ENCODE data around the gene PSMG1. TPM values are rescaled to one million over a fixed set of nuclear protein-coding genes. Genes with fewer than 3 reads are reported as not detected.
"Not testable (repeated sequence)": the region's sequence is repeated elsewhere in the genome, so short reads cannot be mapped to it uniquely, and the experiment has no call there.

PSMG1 gene
- total RNA-seq, 1 donor from 2014 or later, result 25.4 TPM

DNA sequence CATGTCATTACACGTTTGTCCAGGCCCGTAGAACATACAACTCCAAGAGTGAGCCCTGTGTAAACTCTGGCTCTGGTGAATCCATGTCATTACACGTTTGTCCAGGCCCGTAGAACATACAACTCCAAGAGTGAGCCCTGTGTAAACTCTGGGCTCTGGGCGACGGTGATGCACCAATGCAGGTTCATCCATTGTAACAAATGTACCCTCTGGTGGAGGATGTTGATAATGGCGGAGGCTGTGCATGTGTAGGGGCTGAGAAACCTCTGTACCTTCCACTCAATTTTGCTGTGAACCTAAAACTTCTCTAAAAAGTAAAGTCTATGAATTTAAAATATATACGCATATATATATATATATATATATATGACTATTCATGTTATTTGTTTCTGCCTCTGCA lies 47.1 kb downstream of the PSMG1 start:
- H3K27ac ChIP-seq; H3K27me3 ChIP-seq; H3K36me3 ChIP-seq; H3K4me3 ChIP-seq; H3K9me3 ChIP-seq; DNase-seq (ENCODE audit: low spot score in 2 of 2); H3K4me1 ChIP-seq: not testable (repeated sequence)
- TF ChIP-seq, protein P1, sequence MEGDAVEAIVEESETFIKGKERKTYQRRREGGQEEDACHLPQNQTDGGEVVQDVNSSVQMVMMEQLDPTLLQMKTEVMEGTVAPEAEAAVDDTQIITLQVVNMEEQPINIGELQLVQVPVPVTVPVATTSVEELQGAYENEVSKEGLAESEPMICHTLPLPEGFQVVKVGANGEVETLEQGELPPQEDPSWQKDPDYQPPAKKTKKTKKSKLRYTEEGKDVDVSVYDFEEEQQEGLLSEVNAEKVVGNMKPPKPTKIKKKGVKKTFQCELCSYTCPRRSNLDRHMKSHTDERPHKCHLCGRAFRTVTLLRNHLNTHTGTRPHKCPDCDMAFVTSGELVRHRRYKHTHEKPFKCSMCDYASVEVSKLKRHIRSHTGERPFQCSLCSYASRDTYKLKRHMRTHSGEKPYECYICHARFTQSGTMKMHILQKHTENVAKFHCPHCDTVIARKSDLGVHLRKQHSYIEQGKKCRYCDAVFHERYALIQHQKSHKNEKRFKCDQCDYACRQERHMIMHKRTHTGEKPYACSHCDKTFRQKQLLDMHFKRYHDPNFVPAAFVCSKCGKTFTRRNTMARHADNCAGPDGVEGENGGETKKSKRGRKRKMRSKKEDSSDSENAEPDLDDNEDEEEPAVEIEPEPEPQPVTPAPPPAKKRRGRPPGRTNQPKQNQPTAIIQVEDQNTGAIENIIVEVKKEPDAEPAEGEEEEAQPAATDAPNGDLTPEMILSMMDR (IDR thresholded peaks at IDR 0.05), result peak in 1 of 3 experiments; percentile 43
- intact Hi-C loops (cut with DNase I), result loop anchor here (10.0 kb wide), 2 partner anchors 471 to 761 kb away; no protein-coding TSS in a partner anchor

GRCh38 chr21:39134288-39134810 lies 48.9 kb downstream of the PSMG1 start:
- intact Hi-C loops (cut with DNase I), result loop anchor here (10.0 kb wide), 2 partner anchors 470 to 760 kb away; no protein-coding TSS in a partner anchor

DNA sequence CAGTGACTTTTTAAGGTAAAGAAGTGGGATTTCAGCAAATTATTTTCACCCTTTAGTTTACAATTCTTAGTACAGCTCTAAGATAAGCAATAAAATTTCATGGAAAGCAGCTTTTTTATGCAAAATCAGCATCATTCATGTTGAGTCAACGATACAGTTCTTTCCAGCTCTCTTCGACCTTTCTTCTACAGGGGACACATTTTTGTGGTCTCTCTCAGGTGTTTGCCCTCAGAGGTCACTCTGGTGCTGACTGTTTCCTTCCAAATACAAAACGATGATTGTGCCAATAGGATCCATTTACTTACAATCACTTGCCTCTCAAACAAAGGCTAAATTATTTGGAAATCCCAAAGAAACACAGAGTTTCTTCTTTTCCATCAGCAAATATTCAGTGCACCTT lies 51.0 kb downstream of the PSMG1 start:
- Histone ChIP-seq H3K36me3 (no peaks in the 10 kb centered on the region), H3K9me3 (no peaks in the 10 kb centered on the region), H3K27ac (no peak overlapping the region), H3K4me3 (no peak overlapping the region), H3K4me1 (no peaks in the 10 kb centered on the region), H3K27me3 (no peaks in the 10 kb centered on the region)
- TF ChIP-seq, protein P1 (IDR thresholded peaks at IDR 0.05), result no peak
- DNase-seq (ENCODE audit: low spot score in 2 of 2), result no peak
- intact Hi-C loops (cut with DNase I), result loop anchor here (10.0 kb wide), 2 partner anchors 467 to 757 kb away; no protein-coding TSS in a partner anchor

More at GRCh38 chr21:39134288-39134810, 48.9 kb downstream of the PSMG1 start:
- no peak for DNase-seq (ENCODE audit: low spot score in 2 of 2)
- TF ChIP-seq, protein P1 (IDR thresholded peaks at IDR 0.05), result no peak
- no peaks in the 10 kb centered on the region for H3K36me3 ChIP-seq
- no peaks in the 10 kb centered on the region for H3K27me3 ChIP-seq
- no peaks in the 10 kb centered on the region for H3K4me1 ChIP-seq
- no peak overlapping the region for H3K27ac ChIP-seq
- no peaks in the 10 kb centered on the region for H3K9me3 ChIP-seq
- no peak overlapping the region for H3K4me3 ChIP-seq

- no peaks in the 10 kb centered on the region for H3K4me1 ChIP-seq
- no peak overlapping the region for H3K27ac ChIP-seq
- H3K36me3 ChIP-seq, result no peaks in the 10 kb centered on the region
- TF ChIP-seq, protein P1 (IDR thresholded peaks at IDR 0.05), result no peak
- intact Hi-C loops (cut with DNase I), result loop anchor here (10.0 kb wide), 2 partner anchors 467 to 757 kb away; no protein-coding TSS in a partner anchor
- no peak for DNase-seq (ENCODE audit: low spot score in 2 of 2)
- no peaks in the 10 kb centered on the region for H3K27me3 ChIP-seq
- no peak overlapping the region for H3K4me3 ChIP-seq
- no peaks in the 10 kb centered on the region for H3K9me3 ChIP-seq
Observed at GRCh38 chr21:39131791-39132190, 51.5 kb downstream of the PSMG1 start.

DNA sequence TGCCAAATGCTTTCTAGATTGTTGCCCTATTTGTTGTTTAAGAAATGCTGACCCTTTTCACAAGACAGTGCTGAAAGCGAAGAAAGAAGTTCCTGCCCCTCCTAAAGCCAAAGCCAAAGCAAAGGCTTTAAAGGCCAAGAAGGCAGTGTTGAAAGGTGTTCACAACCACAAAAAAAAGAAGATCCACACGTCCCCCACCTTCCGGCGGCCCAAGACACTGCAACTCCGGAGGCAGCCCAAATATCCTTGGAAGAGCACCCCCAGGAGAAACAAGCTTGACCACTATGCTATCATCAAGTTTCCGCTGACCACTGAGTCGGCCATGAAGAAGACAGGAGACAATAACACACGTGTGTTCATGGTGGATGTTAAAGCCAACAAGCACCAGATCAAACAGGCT lies 55.7 kb downstream of the PSMG1 start:
- Histone ChIP-seq H3K9me3 (peaks cover 0 to 14% of the 10 kb centered on the region in 2 donors), H3K36me3 (no peaks in the 10 kb centered on the region), H3K4me1 (no peaks in the 10 kb centered on the region), H3K27ac (no peak overlapping the region), H3K4me3 (no peak overlapping the region), H3K27me3 (no peaks in the 10 kb centered on the region)
- TF ChIP-seq, protein P1 (IDR thresholded peaks at IDR 0.05), result no peak
- DNase-seq (ENCODE audit: low spot score in 2 of 2), result no peak
- intact Hi-C loops (cut with DNase I), result loop anchor here (2.0 to 10.0 kb wide), 2 partner anchors 203 to 323 kb away; partner anchors contain the start of gene ETS2
